GM21576 (cell line): Measurements from ENCODE around the gene ERI3.
"Not testable (repeated sequence)": the region's sequence is repeated elsewhere in the genome, so short reads cannot be mapped to it uniquely, and the experiment has no call there.

Source experiments
- ATAC-seq: cut with Tn5 transposase; IDR thresholded peaks from one replicate; pipeline ENCODE4 v1.9.1; 2021; ENCODE audit warnings: mild to moderate bottlenecking, moderate library complexity; ENCODE audit not compliant: unreplicated experiment

The ERI3 gene

DNA sequence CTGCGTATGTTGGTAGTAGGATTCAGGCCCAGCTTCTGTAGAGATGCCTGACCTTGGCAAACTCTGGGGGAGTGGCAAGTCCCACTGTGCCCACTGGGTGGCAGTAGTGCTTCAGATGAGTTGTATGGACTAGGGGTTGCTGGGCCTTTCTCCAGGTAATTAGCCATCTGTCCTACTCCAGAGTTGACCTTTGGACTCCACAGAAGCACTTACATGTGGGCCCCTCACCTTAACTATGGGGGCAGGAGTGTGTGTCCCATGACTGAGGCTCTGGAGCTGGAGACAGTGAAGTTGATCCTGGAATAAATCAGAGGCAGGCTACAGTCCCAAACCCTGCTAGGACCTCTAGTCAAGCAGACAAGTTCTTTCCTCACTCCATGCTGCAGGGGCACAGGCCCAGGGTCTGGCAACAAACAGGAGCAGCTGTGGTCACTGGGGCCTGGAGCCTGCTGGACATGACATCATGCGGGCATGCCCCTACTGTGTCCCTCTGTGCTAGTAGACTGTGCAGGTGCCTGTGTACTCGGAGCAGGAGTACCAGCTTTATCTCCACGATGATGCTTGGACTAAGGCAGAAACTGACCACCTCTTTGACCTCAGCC lies 137.1 kb downstream of the ERI3 start:
- no peak for ATAC-seq

DNA sequence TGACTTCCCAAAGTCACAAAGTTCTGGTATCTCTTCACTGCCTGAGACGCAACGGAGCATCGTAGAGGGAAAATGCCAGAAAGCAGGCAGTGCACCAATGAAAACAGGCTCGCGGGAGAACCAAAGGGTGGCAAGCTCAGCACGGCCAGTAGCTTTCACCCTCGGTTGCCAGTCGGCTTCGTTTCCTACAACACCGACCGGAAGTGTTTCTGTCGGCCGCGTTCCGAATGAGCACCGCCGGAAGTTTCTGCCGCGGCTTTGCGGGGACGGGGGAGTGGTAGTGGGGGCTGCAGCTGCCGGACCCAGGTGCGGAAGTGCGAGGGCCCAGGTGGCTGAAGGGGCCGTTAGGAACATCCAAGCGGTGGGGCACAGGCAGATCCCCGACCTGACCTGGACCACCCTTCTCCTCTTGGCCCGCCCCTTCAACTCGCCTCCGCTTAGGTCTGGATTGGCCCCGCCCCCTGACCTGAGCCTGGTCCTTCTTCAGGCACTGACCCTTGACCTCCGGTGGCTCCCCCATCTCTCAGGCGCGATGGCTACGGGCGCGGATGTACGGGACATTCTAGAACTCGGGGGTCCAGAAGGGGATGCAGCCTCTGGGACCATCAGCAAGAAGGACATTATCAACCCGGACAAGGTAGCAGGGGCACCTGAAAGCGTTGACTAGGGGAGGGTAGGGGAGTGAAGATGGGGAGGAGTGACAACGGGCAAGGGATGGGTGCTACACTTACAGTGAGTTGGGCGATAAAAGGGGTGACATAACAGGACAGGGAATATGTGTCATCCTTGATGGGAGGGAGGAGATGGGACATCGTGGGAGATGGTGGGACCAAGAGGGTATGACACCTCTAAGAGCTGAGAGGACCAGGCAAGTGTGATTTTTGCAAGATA lies 141.6 kb downstream of the ERI3 start, which contains the start of gene DMAP1:
TSS of gene DMAP1 (plus strand) at position 250 of the 891 bp plus-strand sequence. CDS start at position 533, 283 bp downstream.
- peak; percentile 72 for ATAC-seq

DNA sequence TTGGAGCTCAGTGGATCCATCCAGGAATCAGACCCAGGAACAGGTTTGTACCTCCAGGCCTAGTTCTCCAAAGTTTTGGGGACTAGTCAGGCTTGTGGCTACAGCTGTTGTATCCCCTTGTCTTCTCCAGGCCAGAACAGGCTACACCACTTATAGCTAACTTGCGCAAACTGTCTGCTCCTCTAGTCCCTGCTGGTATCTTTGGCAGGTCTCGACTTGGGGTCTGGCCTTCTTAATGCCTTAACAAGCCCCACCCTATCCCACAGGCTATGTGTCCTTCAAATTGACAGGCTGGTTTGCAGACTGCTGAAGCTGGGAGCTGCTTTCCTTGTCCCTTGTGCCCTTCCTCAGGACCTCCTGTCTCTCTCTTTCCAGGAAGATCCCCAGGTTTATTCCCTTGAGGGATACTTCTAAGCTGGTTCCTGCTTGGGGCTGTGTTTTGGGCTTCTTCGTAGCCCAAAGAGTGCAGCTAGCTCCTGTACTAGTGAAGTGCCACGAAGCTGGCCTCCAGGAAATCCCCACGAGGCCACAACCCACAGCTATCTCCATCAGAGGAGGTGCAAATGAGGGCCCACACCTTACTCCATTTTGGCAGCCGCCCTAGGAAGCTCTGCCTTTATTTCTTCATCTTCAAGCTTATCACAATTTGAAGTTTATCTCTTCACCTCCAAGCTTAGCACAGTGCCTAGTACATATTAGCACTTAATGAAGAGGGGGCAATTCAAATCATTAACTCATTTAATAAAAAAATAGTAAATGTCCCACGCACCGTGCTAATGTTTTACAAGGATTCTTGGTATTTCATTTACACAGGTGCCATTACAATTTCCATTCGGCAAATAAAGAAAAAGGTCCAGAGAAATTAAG lies 142.5 kb downstream of the ERI3 start:
- ATAC-seq = no peak

DNA sequence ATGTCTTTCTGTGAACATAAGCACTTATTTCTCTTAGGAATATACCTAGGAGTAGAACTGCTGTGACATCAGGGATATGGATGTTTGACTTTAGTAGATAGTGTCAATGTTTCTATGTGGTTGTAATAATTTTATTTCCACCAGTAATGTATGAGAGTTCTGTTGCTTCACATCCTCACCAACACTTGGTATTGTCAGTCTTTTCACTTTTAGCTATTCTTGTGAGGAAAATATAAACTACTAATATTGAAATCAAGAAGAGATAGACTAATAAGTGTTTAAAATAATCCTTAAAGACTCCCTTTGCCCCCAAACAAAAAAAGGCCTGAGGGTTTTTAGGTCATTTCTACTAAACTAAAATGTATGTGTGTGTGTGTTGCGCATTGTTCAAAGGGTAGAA lies 144.5 kb downstream of the ERI3 start:
- no peak for ATAC-seq

DNA sequence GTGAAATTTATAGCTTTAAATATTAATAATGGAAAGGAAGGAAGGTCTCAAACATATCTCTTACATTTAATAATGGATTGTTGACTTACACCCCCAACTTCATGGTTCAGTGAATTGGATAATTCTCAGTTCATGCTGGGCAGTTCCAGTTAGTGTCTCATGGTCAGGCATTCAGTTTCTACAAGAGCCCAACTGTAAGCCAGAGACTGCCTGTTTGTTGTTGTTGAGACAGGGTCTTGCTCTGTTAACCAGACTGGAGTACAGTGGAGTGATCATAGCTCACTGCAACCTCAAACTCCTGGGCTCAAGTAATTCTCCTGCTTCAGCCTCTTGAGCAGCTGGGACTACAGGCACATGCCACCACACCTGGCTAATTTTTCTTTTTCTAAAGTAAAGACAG lies 146.8 kb downstream of the ERI3 start:
- no peak for ATAC-seq

DNA sequence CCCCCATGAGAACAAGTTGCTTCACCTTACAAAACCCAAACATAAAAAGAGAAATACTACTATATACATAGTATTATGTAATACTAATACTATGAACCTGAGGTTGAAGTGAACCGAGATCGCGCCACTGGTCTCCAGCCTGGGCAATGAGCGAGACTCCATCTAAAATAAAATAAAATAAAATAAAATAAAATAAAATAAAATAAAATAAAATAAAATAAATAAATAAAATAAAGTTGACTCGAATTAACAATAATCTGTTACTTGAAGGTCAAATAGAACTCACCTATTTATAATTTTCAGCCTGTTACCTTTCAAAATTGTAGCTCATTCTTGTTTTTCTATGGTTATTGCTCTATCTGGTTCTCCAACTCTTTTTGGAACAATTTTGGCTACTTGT lies 148.5 kb downstream of the ERI3 start:
- ATAC-seq = not testable (repeated sequence)

DNA sequence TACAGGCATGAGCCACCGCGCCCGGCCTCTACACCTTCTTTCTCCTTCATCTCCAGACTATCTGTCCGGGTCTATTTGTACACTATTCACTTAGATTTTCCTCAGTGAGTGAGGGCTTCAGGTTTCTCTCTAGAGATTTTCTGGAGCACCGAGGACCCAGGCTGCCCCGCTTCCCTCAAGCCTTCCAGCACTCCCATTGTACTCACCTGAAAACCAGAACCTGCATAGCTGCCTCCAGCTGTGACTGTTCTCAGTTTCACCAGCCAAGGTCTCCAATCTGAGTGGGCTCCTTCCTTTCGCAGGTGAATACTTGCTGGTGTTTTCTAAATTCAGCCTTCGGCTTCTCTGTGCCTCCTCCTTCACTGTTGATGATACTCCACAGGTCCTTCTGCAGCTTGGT lies 154.7 kb downstream of the ERI3 start:
- no peak for ATAC-seq

DNA sequence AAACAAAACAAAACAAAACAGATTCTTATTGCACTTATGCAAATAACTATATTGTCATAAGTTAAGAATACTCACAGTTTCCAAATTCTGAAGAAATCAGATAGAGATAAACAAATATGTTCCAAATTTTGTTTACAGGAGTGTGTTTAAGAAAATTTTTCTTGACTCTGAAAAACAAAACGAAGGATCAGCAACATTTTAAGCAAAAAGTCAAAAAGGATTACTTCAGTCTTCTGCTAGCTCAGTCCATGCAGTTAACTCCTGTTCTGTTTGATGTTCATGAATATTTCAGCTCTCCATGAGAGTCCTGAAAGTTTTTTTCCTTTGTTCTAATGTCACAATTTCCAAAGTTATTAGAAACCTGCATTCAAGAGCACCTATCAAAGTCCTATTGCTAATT lies 180.4 kb downstream of the ERI3 start:
- no peak for ATAC-seq
